HG02885 (cell line): Measurements from ENCODE around the gene EPRS1.
"Not testable (repeated sequence)": the region's sequence is repeated elsewhere in the genome, so short reads cannot be mapped to it uniquely, and the experiment has no call there.

ENCODE experiments used
- ATAC-seq: cut with Tn5 transposase; IDR thresholded peaks from one replicate; pipeline ENCODE4 v1.9.1; 2021; ENCODE audit warnings: mild to moderate bottlenecking; ENCODE audit not compliant: unreplicated experiment, poor library complexity

EPRS1 gene

DNA sequence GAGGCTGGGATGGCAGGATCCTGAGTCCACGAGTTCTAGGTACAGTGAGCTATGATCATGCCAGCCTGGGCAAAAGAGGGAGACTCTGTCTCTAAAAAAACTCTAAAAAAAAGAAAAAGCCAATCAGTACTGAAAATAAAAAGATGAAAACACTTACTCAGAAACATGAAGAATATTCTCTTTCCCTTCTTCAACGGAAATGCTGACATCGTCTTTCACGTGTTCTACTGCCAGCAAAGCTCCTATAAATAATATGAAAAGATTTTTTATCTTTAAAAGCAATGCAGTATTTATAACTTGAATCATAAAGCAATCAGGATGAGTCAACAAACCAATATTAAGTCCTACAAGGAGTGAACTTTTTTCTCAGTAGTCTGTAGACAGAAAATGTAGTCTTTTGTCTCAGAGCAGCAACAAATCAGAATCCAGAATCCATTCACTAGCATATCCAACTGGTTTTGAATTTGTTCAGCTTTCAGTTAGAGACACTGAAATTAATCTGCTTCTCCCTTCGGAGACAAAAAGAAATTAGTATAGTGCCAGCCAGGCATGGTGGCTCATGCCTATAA is 6.2 kb downstream of the EPRS1 start:
- no peak for ATAC-seq

DNA sequence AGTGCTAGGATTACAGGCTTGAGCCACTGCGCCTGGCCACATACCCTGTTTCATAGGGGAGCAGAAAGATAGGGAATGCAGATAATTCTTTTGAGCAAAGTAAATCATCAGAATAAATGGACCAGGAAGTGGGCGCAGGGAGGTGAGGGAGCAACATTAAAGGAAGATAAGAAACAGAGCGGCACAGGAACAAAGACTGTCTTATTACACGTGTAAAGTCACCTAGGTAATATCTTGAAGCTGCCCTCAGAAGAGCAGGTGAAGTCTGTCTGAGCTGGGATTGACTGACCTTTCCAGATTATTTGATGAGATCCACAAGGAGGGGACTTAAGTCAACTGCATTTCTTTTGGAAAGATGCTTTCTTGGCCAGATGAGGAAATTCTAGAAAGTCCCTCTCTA is 7.7 kb downstream of the EPRS1 start:
- ATAC-seq, result no peak

DNA sequence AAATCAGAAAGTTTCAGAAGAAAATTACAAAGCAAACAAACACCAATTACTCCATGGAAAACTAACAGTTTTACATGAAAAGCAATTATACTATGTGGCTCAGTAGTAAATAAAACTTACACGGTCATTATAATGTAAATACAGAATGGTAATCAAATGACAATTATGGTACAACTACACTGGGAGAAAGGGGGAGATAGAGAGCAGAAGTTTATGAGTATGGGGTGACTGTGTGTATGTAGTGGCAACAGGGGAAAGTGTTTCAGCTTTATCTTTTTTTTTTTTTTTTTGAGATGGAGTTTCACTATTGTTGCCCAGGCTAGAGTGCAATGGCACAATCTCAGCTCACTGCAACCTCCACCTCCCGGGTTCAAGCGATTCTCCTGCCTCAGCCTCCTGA is 8.5 kb downstream of the EPRS1 start:
- not testable (repeated sequence) for ATAC-seq

DNA sequence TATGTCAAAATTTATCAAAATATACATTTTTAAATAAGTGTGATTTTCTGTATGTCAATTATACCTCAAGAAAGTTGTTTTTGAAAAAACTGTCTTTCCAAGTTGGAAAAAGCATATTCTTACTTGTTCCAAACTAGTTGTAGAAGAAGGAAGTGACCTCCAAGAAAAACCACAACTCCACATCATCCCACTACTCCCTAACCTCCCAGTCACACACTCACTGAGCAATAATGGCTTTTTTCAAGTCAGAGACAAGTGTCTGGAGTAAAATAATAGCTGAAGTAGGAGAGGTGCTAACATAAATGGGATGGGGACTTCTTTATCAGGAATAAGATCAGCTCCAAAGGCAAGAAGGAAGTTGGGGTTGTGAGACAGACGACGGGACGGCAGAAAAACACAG is 13.4 kb downstream of the EPRS1 start:
- no peak for ATAC-seq

DNA sequence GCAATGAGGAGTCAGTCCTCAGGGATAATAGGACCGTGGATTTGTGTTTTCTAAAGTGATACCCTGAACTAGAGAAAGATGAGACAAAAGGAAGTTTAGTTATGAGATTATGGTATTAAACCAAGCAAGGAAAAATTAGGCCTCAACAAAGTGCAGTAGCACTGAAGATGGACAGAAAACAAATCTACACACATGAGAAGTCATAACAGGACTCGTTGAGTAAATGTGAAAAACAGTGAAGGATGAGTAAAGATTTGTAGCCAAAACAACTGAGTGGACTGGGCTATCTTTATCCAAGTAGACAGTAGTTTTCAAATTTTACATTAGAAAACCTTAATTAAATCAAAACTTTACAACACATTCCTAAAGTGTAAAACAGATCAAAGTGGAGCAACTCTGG is 15.0 kb downstream of the EPRS1 start:
- peak; percentile 68 for ATAC-seq

DNA sequence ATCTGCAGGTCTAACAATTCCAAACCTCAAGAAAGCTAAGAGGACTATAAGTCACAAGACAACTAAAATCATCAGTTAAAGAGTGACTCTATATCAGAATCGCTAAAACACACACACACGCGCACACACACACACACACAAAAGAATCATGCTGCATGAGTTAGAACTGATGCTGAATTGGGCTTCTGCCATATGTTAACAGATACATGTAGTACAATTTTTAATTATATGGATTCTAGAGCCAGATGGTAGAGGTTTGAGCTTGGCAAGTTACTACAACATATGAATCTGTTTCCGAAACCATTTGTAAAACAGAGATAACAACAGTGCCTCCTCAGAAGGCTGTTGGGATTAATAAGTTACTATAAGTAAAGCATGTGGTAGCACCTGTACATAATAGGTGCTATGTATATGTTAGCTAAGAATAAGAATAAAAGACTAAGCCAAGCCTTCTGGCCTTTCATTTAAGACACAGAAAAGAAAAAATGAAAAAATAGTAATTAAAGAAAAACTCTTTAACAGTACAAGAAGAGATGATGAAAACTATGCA is 17.9 kb downstream of the EPRS1 start:
- no peak for ATAC-seq

DNA sequence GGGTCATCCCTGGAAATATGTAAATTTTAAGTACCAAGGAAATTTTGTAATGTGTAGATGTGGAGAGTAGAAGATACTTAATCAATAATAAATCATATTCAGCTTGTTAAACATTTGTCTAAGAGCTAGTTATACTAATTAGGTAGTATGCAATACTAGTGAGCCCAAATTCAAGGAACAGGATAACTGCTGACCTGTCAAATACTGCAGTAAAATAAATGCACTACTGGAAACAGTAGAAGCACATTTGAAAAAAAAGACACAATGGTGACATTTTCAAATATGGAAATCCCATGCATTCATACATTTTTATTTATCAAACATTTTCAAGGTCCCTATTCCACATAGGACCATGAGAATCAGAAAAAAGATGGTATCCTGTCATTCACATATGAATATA is 27.2 kb downstream of the EPRS1 start:
- ATAC-seq, result no peak

DNA sequence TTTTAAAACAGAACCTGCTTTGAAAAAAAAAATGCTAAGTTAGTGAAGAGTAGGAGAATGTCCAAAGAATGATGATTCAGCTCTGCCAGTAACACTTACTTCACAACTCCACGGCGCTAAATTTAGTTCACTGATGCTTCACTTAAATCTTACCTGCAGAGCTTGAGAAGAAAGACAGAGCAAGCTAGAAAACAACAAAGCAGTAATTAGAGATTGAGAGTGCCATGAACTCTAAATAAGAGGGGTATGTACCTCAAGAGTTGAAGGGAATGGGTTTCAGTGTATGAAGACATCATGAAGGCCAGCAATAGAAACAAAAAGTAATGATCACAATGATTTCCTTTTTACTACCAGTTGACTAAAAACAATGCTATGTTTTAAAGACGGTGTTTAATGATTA is 32.8 kb downstream of the EPRS1 start:
- no peak for ATAC-seq

DNA sequence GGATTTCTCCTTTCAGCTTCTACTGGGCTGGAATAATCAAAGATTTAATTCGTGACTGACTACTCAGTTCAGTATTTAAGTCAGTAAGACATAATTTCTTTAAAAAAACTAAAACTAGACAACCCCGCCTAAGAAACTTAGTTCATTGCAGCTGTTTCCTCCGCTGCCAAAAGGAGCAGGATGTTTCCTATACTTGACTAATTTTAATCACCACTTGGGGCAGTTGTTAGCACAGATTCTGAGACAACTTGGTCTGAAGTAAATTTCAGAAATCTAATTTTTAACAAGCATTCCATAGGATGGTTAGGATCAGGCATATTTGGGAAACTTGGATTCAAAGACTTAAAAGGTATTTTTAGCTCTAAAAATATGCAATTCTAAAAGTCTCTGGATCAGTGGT is 34.0 kb downstream of the EPRS1 start:
- ATAC-seq, result no peak

DNA sequence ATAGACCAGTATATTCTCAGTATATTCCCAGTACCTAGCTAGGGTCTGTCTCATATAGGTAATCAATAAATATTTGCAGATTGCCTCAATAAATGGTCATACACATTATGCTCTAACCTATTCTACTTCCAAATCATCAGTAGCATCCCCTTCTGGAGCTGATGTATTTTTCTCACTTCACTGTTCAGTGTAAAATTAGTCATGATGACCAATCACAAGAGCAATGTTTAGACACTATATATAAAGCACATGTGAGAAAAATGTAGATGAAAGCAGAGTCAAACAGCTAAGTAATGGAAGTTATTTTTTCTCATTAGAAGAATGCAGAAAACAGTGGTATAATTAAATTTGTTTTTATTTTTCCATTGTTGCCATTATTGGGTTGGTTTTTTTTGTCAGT is 34.7 kb downstream of the EPRS1 start:
- ATAC-seq, result no peak

DNA sequence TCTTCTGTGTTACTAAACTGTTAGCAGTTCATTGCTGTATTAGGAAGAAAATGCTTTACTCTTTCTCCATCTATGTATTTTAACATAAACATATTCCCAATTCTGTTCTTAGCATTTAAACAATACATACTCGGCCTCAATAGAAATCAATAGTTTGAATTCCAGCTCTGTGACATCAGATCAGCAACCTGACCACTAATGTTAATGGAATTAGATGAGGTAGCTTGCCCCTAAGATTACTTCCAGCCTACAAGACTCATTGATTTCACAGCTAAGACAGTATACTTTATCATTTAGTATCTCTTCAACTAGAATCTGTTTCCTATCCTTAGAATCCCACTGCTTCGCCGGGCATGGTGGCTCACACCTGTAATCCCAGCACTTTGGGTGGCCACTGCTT is 38.9 kb downstream of the EPRS1 start:
- no peak for ATAC-seq

DNA sequence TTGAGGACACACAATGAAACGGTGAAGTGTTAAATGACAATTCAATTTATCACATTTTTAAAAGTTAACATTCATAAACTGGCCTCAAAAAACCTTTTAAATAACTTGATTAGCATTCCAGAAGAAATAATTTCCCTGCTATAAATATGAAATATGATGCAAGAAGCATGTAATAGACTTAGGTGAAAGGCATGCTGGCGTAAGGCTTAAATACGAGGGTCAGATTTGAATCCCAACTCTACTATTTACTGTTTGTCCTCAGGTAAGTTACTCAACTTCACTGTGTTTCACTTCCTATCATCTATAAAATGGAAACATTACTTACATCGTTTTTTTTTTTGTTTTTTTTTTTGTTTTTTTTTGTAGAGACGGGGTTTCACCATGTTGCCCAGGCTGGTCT is 40.8 kb downstream of the EPRS1 start:
- no peak for ATAC-seq

DNA sequence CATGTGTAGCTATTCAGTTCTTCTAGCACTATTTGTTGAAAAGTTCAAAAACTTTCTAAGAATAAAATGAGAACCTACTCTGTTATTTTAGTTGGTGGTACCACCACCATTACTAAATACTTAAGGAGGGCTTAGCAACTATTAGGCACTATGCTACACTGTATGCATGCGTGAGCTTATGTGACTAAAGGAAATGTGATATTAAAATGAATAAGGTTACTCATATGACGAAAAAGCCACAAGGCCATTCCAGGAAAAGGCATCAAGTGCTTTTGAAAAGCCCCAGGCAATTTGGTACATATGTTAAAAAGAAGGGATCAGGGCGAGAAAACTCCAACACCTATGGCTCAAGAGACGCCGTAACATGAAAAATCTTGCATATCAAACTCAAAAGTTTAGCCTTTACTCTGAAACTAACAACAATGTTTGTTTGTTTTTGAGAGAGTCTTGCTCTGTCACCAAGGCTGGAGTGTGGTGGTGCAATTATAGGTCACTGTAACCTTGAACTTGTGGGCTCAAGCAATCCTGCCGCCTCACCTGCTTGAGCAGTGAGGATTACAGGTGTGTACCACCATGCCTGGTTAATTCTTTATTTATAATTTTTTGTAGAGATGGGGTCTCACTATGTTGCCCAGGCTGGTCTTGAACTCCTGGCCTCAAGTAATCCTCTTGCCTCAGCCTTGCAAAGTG is 42.5 kb downstream of the EPRS1 start:
- ATAC-seq, result no peak

DNA sequence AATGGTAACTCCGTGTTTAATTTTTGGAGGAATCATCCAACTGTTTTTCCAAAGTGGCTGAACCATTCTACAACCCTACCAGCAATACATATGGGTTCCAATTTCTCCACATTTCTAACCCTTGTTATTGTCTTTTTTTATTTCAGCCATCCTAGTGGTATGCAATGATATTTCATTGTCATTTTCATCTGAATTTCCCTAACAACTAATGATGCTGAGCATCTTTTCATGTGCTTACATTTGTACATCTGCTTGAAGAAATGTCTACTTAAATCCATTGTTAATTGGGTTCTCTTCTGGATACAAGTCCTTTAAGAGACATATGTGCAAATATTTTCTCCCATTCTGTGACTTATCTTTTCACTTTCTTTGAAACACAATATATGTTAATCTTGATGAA is 43.3 kb downstream of the EPRS1 start:
- no peak for ATAC-seq

DNA sequence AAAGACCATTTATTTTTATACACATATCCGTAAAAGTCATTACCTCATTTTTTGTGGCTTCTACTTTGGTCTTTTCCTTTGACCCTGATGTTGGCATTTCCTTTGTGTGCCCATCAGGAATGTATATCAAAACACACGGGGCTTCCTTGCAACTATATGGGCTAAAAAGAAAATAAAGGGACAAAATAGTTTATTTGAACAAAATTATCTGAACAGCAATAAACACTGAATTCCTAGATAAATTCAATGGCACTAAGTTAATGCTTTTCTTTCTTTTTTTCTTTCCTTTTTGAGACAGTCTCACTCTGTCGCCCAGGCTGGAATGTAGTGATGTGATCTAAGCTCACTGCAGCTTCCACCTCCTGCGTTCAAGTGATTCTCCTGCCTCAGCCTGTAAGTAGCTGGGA is 45.2 kb downstream of the EPRS1 start:
- ATAC-seq, result no peak

DNA sequence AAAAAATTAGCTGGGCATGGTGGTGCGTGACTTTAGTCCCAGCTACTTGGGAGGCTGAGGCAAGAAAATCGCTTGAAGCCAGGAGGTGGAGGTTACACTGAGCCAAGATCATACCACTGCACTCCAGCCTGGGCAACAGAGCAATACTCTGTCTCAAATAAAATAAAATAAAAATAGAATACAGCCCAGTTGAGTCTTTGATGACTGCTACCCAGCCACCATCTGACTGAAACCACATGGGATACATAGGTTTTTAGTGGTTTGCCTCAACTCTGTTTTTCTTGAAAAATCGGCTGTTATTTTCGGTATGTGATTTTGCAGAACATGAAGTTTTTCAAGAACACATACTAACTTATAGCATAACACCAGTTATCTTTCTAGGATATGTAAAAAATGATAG is 46.5 kb downstream of the EPRS1 start:
- no peak for ATAC-seq
